Subcutaneous adipose tissue (tissue), 4 donors: ENCODE results near the gene ZNF425. TPM values are rescaled to one million over a fixed set of nuclear protein-coding genes. Genes with fewer than 3 reads are reported as not detected.

Experiments
- total RNA-seq, 4 donors: library from RNA; depleted of rRNA; stranded (reverse); fragments of >200 nt; gene quantifications; one replicate each; pipeline ENCODE4 v1.1.0, GENCODE V29; 2016
- TF ChIP-seq, protein P1 (sequence below): fragments of 450-650 bp; IDR thresholded peaks from one replicate; pipeline ENCODE4 v1.5.1; 2016; ENCODE audit warnings: low read depth, mild to moderate bottlenecking, control low read depth, antibody characterized with exemption, moderate library complexity

ZNF425 gene
- total RNA-seq, 4 donors from 2014 or later: 0.82 to 2.9 (median 1.1) TPM

DNA sequence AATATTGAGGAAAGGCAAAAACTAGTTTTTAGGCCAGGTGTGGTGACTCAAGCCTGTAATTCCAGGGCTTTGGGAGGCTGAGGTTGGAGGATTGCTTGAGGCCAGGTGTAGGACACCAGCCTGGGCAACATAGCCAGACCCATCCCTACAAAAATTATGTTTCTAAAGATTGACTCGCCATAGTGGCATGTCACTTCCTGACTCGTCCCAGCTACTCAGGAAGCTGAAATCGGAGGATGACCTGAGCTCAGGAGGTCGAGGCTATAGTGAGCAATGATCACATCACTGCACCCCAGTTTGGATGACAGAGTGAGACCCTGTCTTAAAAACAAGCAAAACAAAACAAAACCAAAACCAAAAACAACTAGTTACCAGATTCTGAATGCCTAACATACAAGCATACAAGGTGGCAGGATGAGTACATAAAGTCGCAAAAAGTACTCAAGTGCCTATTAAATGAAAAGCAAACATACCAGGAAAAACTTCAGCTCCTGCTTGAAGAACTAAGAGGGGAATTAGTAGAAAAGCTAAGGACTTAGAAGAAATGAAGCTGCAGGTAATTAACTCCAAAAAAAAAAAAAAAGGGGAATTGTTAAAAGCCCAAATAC, 35.2 kb upstream of the ZNF425 start:
- TF ChIP-seq, protein P1, sequence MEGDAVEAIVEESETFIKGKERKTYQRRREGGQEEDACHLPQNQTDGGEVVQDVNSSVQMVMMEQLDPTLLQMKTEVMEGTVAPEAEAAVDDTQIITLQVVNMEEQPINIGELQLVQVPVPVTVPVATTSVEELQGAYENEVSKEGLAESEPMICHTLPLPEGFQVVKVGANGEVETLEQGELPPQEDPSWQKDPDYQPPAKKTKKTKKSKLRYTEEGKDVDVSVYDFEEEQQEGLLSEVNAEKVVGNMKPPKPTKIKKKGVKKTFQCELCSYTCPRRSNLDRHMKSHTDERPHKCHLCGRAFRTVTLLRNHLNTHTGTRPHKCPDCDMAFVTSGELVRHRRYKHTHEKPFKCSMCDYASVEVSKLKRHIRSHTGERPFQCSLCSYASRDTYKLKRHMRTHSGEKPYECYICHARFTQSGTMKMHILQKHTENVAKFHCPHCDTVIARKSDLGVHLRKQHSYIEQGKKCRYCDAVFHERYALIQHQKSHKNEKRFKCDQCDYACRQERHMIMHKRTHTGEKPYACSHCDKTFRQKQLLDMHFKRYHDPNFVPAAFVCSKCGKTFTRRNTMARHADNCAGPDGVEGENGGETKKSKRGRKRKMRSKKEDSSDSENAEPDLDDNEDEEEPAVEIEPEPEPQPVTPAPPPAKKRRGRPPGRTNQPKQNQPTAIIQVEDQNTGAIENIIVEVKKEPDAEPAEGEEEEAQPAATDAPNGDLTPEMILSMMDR: no peak

DNA sequence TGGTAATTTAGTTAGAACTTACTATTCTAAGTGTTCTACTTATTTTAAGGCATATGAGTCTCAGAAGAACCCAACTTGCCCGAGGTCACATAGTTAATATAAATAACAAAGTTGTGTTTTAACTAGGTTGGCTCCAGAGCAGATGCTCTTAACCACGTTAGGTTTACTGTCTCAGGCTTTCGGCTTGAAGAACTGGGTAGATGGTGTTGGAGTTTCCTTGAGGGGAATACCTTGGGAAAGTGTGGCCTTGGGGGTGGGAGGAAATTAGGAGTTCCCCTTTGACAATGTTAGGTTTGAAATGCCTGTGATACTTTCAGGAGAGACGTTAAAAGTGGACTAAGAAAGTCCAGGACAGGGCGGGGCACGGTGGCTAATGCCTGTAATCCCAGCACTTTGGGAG, 30.8 kb upstream of the ZNF425 start:
- TF ChIP-seq, protein P1: no peak

DNA sequence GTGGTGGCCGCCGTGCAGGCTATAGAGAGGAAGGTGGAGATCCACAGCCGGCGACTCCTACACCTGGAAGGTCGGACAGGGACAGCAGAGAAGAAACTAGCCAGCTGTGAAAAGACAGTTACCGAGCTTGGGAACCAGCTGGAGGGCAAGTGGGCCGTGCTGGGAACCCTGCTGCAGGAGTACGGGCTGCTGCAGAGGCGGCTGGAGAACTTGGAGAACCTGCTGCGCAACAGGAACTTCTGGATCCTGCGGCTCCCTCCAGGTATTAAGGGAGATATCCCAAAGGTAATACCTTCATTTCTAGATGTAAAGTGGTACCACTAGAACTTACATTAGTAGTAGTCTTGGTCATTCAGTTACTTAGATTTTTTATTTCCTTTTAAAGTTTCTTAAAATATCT, 27.9 kb upstream of the ZNF425 start:
- TF ChIP-seq, protein P1: no peak

DNA sequence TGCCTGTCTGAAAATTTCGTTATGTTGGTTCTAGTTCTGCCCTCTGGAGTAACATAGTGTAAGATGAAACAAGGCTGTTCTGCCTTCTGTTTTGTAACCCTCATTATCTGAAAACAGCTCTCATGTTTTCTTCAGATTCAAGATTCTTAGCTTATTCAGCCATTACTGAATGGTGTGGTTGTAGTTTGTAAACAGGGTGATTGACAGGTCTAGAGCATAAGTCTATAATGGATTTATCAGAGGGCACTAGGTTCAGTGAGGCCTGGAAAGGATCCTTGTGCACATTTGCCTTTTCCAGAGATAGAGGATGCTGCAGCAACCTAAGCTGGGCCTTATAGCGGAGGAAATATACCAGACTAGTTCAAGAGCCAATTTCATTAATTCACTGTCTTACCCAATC, 27.2 kb upstream of the ZNF425 start:
- TF ChIP-seq, protein P1: no peak

DNA sequence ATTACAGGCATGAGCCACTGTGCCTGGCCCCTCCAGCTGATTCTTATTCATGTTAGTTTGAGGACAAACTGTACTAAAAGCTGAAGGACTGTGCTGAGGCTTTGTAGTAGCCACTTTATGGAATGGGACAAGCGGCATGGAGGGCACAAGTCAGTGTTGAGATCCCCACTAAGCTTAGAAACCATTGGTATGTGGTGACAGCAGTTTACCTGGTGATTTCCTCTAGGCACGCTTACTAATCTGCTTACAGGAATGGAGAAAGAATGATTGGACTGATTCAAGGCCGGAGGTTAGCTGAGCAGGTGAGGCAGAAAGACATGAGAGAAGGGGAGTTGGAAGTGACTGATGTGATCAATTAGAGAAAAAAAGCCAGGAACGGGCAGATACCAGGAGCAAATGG, 24.9 kb upstream of the ZNF425 start:
- TF ChIP-seq, protein P1: no peak

DNA sequence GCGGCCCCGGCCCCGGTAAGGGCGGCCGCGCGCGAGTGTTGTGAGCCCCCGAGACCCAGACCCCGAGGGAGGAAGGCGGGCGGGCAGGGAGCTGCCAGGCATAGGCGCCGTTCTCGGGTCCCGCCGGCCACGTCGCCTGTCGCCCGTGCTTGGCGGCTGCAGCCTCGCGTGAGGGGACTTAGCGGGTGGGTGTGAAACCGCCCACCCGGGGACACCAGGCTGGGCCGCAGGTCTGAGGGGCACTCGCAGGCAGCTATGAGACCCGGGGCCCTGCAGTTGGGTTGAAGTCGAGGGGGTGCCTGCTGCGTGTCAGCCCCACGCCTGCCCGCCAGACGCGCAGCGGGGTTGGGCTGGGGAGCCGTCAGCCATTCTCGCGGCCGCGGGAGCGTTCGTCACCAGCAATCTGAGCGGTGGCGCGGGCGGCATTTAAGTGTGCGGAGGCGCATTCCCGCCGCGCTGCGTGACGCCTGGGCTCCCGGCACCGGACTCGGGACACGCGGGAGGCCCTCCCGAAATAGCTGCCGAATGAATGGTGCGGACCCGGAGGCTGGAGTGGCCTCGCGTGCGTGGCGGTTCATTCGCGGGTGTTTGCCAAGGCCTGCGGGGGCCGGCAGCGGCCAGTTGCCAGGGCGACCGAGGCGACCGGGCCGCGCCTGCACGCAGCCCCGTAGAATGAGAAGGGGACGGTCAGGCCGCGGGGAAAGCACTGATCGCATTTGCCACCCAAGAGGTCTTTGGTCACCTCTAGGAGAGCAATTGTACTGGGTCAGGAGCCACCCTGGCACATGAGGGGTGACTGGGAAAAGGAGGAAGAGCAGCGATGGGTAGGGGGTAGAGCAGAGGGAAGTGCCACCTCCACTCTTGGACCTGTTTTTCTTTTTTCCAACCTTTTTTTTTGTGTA, 21.9 kb upstream of the ZNF425 start:
- TF ChIP-seq, protein P1: no peak

DNA sequence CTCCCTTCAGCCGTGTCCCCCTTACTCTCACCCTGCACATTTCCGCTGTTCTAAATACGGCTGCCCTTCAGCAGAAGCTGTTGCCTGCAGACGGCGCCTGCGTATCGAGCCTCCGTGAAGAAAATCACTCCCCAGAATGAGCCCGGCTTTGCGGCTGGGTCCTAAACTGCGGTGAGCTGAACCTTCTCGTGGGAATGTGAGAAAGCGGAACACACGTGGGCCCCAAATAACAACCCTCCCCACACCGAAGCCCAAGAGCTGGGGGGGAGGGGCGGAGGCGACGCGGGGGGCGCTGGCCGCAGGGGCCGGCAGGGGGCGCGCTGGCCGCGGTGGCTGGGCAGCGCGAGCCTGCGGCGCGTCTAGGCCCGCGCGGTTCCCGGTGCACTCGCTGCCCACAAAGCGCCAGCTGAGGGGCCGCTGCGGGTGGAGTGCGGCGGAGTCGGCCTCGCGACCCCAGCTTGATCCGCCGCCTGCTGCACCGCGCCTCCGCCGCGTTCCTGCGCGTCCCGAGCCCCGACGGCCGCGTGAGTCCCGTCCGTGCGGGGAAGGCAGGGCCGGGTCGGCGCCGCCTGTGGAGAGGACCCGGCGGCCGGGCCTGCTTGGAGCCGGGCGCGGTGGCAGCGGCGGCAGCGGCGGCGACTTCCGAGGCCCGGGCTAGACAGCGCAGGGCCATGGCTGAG, 21.1 kb upstream of the ZNF425 start, which contains the start of gene ZNF398:
Gene ZNF398 (plus strand): TSS at position 382 of the 680 bp plus-strand sequence. CDS start 290 bp downstream, at position 672.
- TF ChIP-seq, protein P1: no peak
